ENCODE measurements around the gene PPARA. TPM values are rescaled to one million over a fixed set of nuclear protein-coding genes. Genes with fewer than 3 reads are reported as not detected.

The PPARA gene
- total RNA-seq, 1 experiment from 2014 or later = 7.7 TPM

GRCh38 chr22:46224044-46224897 is 73.9 kb downstream of the PPARA start:
- CTCF ChIA-PET = no interaction called here
- Histone ChIP-seq H3F3A (ENCODE audit: low read length, unreplicated experiment) (no peaks in the 10 kb centered on the region), H3K27me3 (ENCODE audit: low read length) (no peaks in the 10 kb centered on the region), H3K4me2 (ENCODE audit: low read length) (no peak overlapping the region), H3K9me2 (replicated peaks; ENCODE audit: low read length) (no peaks in the 10 kb centered on the region), H4K20me1 (ENCODE audit: low read length) (no peaks in the 10 kb centered on the region), H3K27ac (ENCODE audit: low read length) (no peak overlapping the region), H3K9ac (ENCODE audit: low read length) (no peak overlapping the region), H3K4me3 (ENCODE audit: low read length) (no peak overlapping the region), H3K9me3 (ENCODE audit: low read length) (no peaks in the 10 kb centered on the region), H3K4me1 (ENCODE audit: insufficient read depth, low read length) (no peaks in the 10 kb centered on the region), H3K36me3 (ENCODE audit: low read depth, low read length) (no peaks in the 10 kb centered on the region), H2AFZ (ENCODE audit: low read length) (no peak overlapping the region), H3K79me2 (ENCODE audit: low read length) (no peaks in the 10 kb centered on the region)
- intact Hi-C loops (cut with micrococcal nuclease) = no loop called here
- POLR2A ChIA-PET (ENCODE audit: unreplicated experiment) = no interaction called here
- TF ChIP-seq CTCF (conservative IDR thresholded peaks at IDR 0.05; ENCODE audit: low read depth, low read length) (no peak), EZH2 (IDR thresholded peaks at IDR 0.05; ENCODE audit: low read length, unreplicated experiment) (no peak), EZH2phosphoT487 (IDR thresholded peaks at IDR 0.05; ENCODE audit: borderline replicate concordance, low read length) (no peak)
- no peak for ATAC-seq
- no TSS peak for BruUV-seq (replicated peaks)
- DNase-seq = no peak

- Histone ChIP-seq H3K4me1 (ENCODE audit: insufficient read depth, low read length) (no peaks in the 10 kb centered on the region), H4K20me1 (ENCODE audit: low read length) (no peaks in the 10 kb centered on the region), H3K9me3 (ENCODE audit: low read length) (no peaks in the 10 kb centered on the region), H3K27me3 (ENCODE audit: low read length) (no peaks in the 10 kb centered on the region), H2AFZ (ENCODE audit: low read length) (no peak overlapping the region), H3K4me3 (ENCODE audit: low read length) (no peak overlapping the region), H3K36me3 (ENCODE audit: low read depth, low read length) (no peaks in the 10 kb centered on the region), H3K4me2 (ENCODE audit: low read length) (no peak overlapping the region), H3K79me2 (ENCODE audit: low read length) (no peaks in the 10 kb centered on the region), H3K9me2 (replicated peaks; ENCODE audit: low read length) (no peaks in the 10 kb centered on the region), H3F3A (ENCODE audit: low read length, unreplicated experiment) (no peaks in the 10 kb centered on the region), H3K27ac (ENCODE audit: low read length) (no peak overlapping the region), H3K9ac (ENCODE audit: low read length) (no peak overlapping the region)
- no peak for DNase-seq
- no peak for TF ChIP-seq CTCF (conservative IDR thresholded peaks at IDR 0.05; ENCODE audit: low read depth, low read length)
- no peak for TF ChIP-seq EZH2phosphoT487 (IDR thresholded peaks at IDR 0.05; ENCODE audit: borderline replicate concordance, low read length)
- TF ChIP-seq EZH2 (IDR thresholded peaks at IDR 0.05; ENCODE audit: low read length, unreplicated experiment) = no peak
- ATAC-seq = no peak
- intact Hi-C loops (cut with micrococcal nuclease) = no loop called here
- ChIA-PET POLR2A (ENCODE audit: unreplicated experiment) (no interaction called here), CTCF (no interaction called here)
- no TSS peak for BruUV-seq (replicated peaks)
Measured at GRCh38 chr22:46224898-46225290, 74.6 kb downstream of the PPARA start.

GRCh38 chr22:46225631-46226030 is 75.3 kb downstream of the PPARA start:
- H3K4me1 ChIP-seq (ENCODE audit: insufficient read depth, low read length) = no peaks in the 10 kb centered on the region
- no peaks in the 10 kb centered on the region for H3K27me3 ChIP-seq (ENCODE audit: low read length)
- no peaks in the 10 kb centered on the region for H4K20me1 ChIP-seq (ENCODE audit: low read length)
- no peaks in the 10 kb centered on the region for H3K36me3 ChIP-seq (ENCODE audit: low read depth, low read length)
- no peaks in the 10 kb centered on the region for H3F3A ChIP-seq (ENCODE audit: low read length, unreplicated experiment)
- ChIA-PET POLR2A (ENCODE audit: unreplicated experiment) (no interaction called here), CTCF (no interaction called here)
- no peaks in the 10 kb centered on the region for H3K79me2 ChIP-seq (ENCODE audit: low read length)
- intact Hi-C loops (cut with micrococcal nuclease) = no loop called here
- H3K4me3 ChIP-seq (ENCODE audit: low read length) = no peak overlapping the region
- no peak overlapping the region for H3K4me2 ChIP-seq (ENCODE audit: low read length)
- TF ChIP-seq CTCF (conservative IDR thresholded peaks at IDR 0.05; ENCODE audit: low read depth, low read length) (no peak), EZH2phosphoT487 (IDR thresholded peaks at IDR 0.05; ENCODE audit: borderline replicate concordance, low read length) (no peak), EZH2 (IDR thresholded peaks at IDR 0.05; ENCODE audit: low read length, unreplicated experiment) (no peak)
- BruUV-seq (replicated peaks) = no TSS peak
- no peak overlapping the region for H3K9ac ChIP-seq (ENCODE audit: low read length)
- no peak for ATAC-seq
- H3K9me2 ChIP-seq (replicated peaks; ENCODE audit: low read length) = no peaks in the 10 kb centered on the region
- H3K27ac ChIP-seq (ENCODE audit: low read length) = no peak overlapping the region
- H3K9me3 ChIP-seq (ENCODE audit: low read length) = no peaks in the 10 kb centered on the region
- DNase-seq = no peak
- no peak overlapping the region for H2AFZ ChIP-seq (ENCODE audit: low read length)
